ENCODE data around the gene TIE1. TPM values are rescaled to one million over a fixed set of nuclear protein-coding genes. Genes with fewer than 3 reads are reported as not detected.

The TIE1 gene
- polyA plus RNA-seq, 4 donors = 0.45 to 27.3 (median 6.2) TPM

DNA sequence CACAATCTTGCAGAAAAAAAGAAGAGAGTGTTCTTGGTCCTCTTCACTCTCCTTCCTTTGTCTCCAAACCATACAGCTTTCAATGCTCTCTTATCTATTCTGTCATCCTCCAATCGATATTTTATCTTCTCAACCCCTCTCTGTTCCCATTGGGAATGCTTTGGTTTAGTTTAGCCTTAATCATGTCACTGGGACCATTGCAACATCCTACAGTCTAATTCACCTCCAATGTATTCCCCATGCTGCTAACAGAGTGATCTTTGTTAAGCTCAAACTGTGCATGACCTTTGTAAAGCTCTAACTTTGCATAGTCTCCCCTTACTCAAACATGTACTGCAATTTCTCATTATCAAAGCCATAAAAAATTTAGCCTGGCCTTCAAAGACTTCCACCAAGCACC lies 39.8 kb downstream of the TIE1 start:
- Histone ChIP-seq H3K4me1 (ENCODE audit: control insufficient read depth in 3 of 3, insufficient read depth in 2 of 3, low read depth in 1 of 3, low read length in 2 of 3) (peaks cover 0 to 26% (median 3%) of the 10 kb centered on the region in 3 donors), H3K9me3 (ENCODE audit: control insufficient read depth in 2 of 2, insufficient read depth in 1 of 2, low read depth in 1 of 2, low read length in 1 of 2) (no peaks in the 10 kb centered on the region), H3K27ac (ENCODE audit: low read depth in 1 of 3, low read length in 2 of 3) (no peak overlapping the region), H3K36me3 (ENCODE audit: control insufficient read depth in 3 of 3, insufficient read depth in 2 of 3, low read depth in 1 of 3, low read length in 3 of 3) (no peaks in the 10 kb centered on the region), H3K27me3 (ENCODE audit: control insufficient read depth in 3 of 3, insufficient read depth in 3 of 3, low read length in 3 of 3) (no peaks in the 10 kb centered on the region), H3K4me3 (ENCODE audit: low read depth in 1 of 3, low read length in 3 of 3) (no peak overlapping the region)
- DNase-seq (no peak), FAIRE-seq (no peak)
- 4 to 58% (median 27%) methylated on average over 1 of the region's 1 CpG for WGBS, 3 donors

DNA sequence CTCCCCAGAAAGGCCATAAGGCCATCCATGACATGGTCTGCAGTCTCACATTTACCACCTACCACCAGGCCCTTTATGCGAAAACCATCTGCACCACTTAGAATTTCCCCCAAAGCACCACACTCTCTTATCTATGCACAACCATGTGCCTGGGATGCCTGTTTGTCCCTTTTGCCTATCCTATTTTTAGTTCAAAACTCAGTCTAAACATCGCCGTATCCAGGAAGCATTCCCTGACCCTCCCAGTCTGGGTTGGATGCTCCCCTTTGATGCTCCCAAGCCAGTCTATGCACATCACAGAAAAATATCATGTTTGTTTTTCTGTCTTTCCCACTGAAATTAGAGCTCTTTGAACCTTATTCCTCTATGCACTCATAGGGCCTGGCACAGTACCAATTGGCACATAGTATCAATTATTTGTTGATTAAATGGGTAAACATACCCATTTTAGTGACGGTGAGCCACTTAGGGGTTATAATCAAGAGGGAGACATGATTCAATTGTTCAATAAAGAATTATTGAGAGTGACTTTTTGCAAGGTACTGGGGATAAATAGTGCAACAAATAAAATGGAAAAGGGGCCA lies 43.6 kb downstream of the TIE1 start:
- Histone ChIP-seq H3K27me3 (ENCODE audit: control insufficient read depth in 3 of 3, insufficient read depth in 3 of 3, low read length in 3 of 3) (no peaks in the 10 kb centered on the region), H3K27ac (ENCODE audit: low read depth in 1 of 3, low read length in 2 of 3) (peak overlapping the region in 1 of 3 donors; percentile 64), H3K4me1 (ENCODE audit: control insufficient read depth in 3 of 3, insufficient read depth in 2 of 3, low read depth in 1 of 3, low read length in 2 of 3) (peaks cover 0 to 34% (median 3%) of the 10 kb centered on the region in 3 donors), H3K4me3 (ENCODE audit: low read depth in 1 of 3, low read length in 3 of 3) (no peak overlapping the region), H3K9me3 (ENCODE audit: control insufficient read depth in 2 of 2, insufficient read depth in 1 of 2, low read depth in 1 of 2, low read length in 1 of 2) (no peaks in the 10 kb centered on the region), H3K36me3 (ENCODE audit: control insufficient read depth in 3 of 3, insufficient read depth in 2 of 3, low read depth in 1 of 3, low read length in 3 of 3) (no peaks in the 10 kb centered on the region)
- WGBS, 3 donors = 40 to 53% (median 44%) methylated on average over 4 of the region's 4 CpGs
- FAIRE-seq (no peak), DNase-seq (peak in 1 of 2 donors; percentile 37)

DNA sequence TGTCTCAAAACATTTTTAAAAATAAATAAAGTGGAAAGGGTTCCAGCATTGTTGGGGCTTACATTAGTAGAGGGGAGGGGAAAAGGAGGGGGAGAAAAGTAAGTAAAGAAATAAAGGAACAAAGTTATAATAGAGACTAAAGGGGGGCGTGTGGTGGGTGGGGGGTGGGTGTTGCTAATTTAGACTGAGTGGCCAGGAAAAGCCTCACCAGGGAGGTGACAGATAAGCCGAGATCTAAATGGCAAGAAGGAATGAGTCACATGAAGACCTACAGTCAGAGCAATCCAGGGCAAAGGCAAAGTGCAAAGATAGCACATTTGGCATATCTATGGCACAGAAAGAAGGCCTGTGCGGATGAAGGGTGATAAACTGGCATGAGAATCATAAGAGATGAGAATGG lies 44.3 kb downstream of the TIE1 start:
- H3K9me3 ChIP-seq (ENCODE audit: control insufficient read depth in 2 of 2, insufficient read depth in 1 of 2, low read depth in 1 of 2, low read length in 1 of 2) = no peaks in the 10 kb centered on the region
- H3K4me3 ChIP-seq (ENCODE audit: low read depth in 1 of 3, low read length in 3 of 3) = no peak overlapping the region
- 10 to 40% (median 28%) methylated on average over 3 of the region's 3 CpGs for WGBS, 3 donors
- peaks cover 0 to 40% (median 3%) of the 10 kb centered on the region in 3 donors for H3K4me1 ChIP-seq (ENCODE audit: control insufficient read depth in 3 of 3, insufficient read depth in 2 of 3, low read depth in 1 of 3, low read length in 2 of 3)
- peak; percentile 81 to 95 for DNase-seq
- FAIRE-seq = no peak
- no peaks in the 10 kb centered on the region for H3K27me3 ChIP-seq (ENCODE audit: control insufficient read depth in 3 of 3, insufficient read depth in 3 of 3, low read length in 3 of 3)
- H3K36me3 ChIP-seq (ENCODE audit: control insufficient read depth in 3 of 3, insufficient read depth in 2 of 3, low read depth in 1 of 3, low read length in 3 of 3) = no peaks in the 10 kb centered on the region
- peak overlapping the region; percentile 53 to 74 (median 64) for H3K27ac ChIP-seq (ENCODE audit: low read depth in 1 of 3, low read length in 2 of 3)

GRCh38 chr1:43346636-43347035 lies 45.9 kb downstream of the TIE1 start:
- Histone ChIP-seq H3K27me3 (ENCODE audit: control insufficient read depth in 3 of 3, insufficient read depth in 3 of 3, low read length in 3 of 3) (no peaks in the 10 kb centered on the region), H3K27ac (ENCODE audit: low read depth in 1 of 3, low read length in 2 of 3) (no peak overlapping the region), H3K4me1 (ENCODE audit: control insufficient read depth in 3 of 3, insufficient read depth in 2 of 3, low read depth in 1 of 3, low read length in 2 of 3) (peaks cover 0 to 31% (median 3%) of the 10 kb centered on the region in 3 donors), H3K9me3 (ENCODE audit: control insufficient read depth in 2 of 2, insufficient read depth in 1 of 2, low read depth in 1 of 2, low read length in 1 of 2) (no peaks in the 10 kb centered on the region), H3K36me3 (ENCODE audit: control insufficient read depth in 3 of 3, insufficient read depth in 2 of 3, low read depth in 1 of 3, low read length in 3 of 3) (no peaks in the 10 kb centered on the region), H3K4me3 (ENCODE audit: low read depth in 1 of 3, low read length in 3 of 3) (no peak overlapping the region)
- DNase-seq (no peak), FAIRE-seq (no peak)
- 87 to 95% (median 90%) methylated on average over 5 of the region's 5 CpGs for WGBS, 3 donors

- Histone ChIP-seq H3K27me3 (ENCODE audit: control insufficient read depth in 3 of 3, insufficient read depth in 3 of 3, low read length in 3 of 3) (no peaks in the 10 kb centered on the region), H3K36me3 (ENCODE audit: control insufficient read depth in 3 of 3, insufficient read depth in 2 of 3, low read depth in 1 of 3, low read length in 3 of 3) (no peaks in the 10 kb centered on the region), H3K4me3 (ENCODE audit: low read depth in 1 of 3, low read length in 3 of 3) (peak overlapping the region in 2 of 3 donors; percentile 54), H3K9me3 (ENCODE audit: control insufficient read depth in 2 of 2, insufficient read depth in 1 of 2, low read depth in 1 of 2, low read length in 1 of 2) (no peaks in the 10 kb centered on the region), H3K4me1 (ENCODE audit: control insufficient read depth in 3 of 3, insufficient read depth in 2 of 3, low read depth in 1 of 3, low read length in 2 of 3) (peaks cover 0 to 31% (median 3%) of the 10 kb centered on the region in 3 donors), H3K27ac (ENCODE audit: low read depth in 1 of 3, low read length in 2 of 3) (peak overlapping the region; percentile 96 to 97 (median 97))
- peak in 1 of 2 donors; percentile 52 for DNase-seq
- FAIRE-seq = no peak
- WGBS, 3 donors = 20 to 36% (median 27%) methylated on average over 22 of the region's 22 CpGs
Observed at GRCh38 chr1:43348343-43348808, 47.6 kb downstream of the TIE1 start.

- H3K4me3 ChIP-seq (ENCODE audit: low read depth in 1 of 3, low read length in 3 of 3) = peak overlapping the region; percentile 28 to 58 (median 54)
- H3K4me1 ChIP-seq (ENCODE audit: control insufficient read depth in 3 of 3, insufficient read depth in 2 of 3, low read depth in 1 of 3, low read length in 2 of 3) = peaks cover 0 to 30% (median 3%) of the 10 kb centered on the region in 3 donors
- H3K27ac ChIP-seq (ENCODE audit: low read depth in 1 of 3, low read length in 2 of 3) = peak overlapping the region; percentile 96 to 97 (median 97)
- H3K36me3 ChIP-seq (ENCODE audit: control insufficient read depth in 3 of 3, insufficient read depth in 2 of 3, low read depth in 1 of 3, low read length in 3 of 3) = no peaks in the 10 kb centered on the region
- 8 to 27% (median 19%) methylated on average over 49 to 72 of the region's 72 CpGs for WGBS, 3 donors
- FAIRE-seq = no peak
- H3K27me3 ChIP-seq (ENCODE audit: control insufficient read depth in 3 of 3, insufficient read depth in 3 of 3, low read length in 3 of 3) = no peaks in the 10 kb centered on the region
- H3K9me3 ChIP-seq (ENCODE audit: control insufficient read depth in 2 of 2, insufficient read depth in 1 of 2, low read depth in 1 of 2, low read length in 1 of 2) = no peaks in the 10 kb centered on the region
- peak; percentile 93 to 96 for DNase-seq
Observed at GRCh38 chr1:43348809-43349593, 48.2 kb downstream of the TIE1 start.

DNA sequence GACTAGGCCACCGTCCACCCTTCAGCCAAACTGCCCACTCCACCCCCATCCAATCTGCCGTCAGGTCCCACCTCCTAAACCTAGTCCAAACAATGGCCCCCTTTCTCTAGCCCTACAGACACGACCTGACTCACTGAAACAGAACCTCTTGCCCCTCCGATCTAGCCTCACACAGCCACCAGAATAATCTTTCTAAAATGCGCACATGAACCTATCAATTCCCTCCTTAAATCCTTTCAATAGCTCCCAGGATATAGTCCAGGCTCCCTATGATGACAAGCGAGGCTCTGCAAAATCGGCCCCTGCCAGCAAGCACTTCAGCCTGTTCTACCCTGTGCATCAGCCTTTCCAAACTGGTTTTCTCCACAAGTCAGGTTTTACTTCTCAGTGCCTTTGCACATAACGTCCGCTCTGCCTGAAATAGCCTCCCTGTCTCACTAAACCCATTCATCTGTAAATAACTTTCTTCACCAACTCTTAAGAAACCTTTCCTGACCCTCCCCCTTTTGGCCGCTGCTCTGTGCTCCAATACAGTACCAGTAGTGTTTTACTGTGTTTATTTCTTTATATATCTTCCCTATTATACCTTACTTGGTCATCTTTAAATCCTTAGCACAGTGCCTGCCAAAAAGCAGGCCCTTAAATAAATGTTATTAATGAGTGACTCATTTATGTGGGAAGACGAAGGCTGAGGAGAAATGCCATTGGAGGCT lies 49.0 kb downstream of the TIE1 start:
- DNase-seq (no peak), FAIRE-seq (no peak)
- Histone ChIP-seq H3K4me1 (ENCODE audit: control insufficient read depth in 3 of 3, insufficient read depth in 2 of 3, low read depth in 1 of 3, low read length in 2 of 3) (peaks cover 0 to 22% (median 0%) of the 10 kb centered on the region in 3 donors), H3K4me3 (ENCODE audit: low read depth in 1 of 3, low read length in 3 of 3) (peak overlapping the region in 2 of 3 donors; percentile 54 to 58), H3K9me3 (ENCODE audit: control insufficient read depth in 2 of 2, insufficient read depth in 1 of 2, low read depth in 1 of 2, low read length in 1 of 2) (no peaks in the 10 kb centered on the region), H3K36me3 (ENCODE audit: control insufficient read depth in 3 of 3, insufficient read depth in 2 of 3, low read depth in 1 of 3, low read length in 3 of 3) (no peaks in the 10 kb centered on the region), H3K27me3 (ENCODE audit: control insufficient read depth in 3 of 3, insufficient read depth in 3 of 3, low read length in 3 of 3) (no peaks in the 10 kb centered on the region), H3K27ac (ENCODE audit: low read depth in 1 of 3, low read length in 2 of 3) (peak overlapping the region; percentile 96 to 97 (median 97))
- WGBS, 3 donors = 30 to 51% (median 43%) methylated on average over 11 of the region's 11 CpGs

GRCh38 chr1:43350976-43351375 lies 50.2 kb downstream of the TIE1 start:
- no peak for FAIRE-seq
- Histone ChIP-seq H3K9me3 (ENCODE audit: control insufficient read depth in 2 of 2, insufficient read depth in 1 of 2, low read depth in 1 of 2, low read length in 1 of 2) (no peaks in the 10 kb centered on the region), H3K36me3 (ENCODE audit: control insufficient read depth in 3 of 3, insufficient read depth in 2 of 3, low read depth in 1 of 3, low read length in 3 of 3) (no peaks in the 10 kb centered on the region), H3K27ac (ENCODE audit: low read depth in 1 of 3, low read length in 2 of 3) (no peak overlapping the region), H3K4me1 (ENCODE audit: control insufficient read depth in 3 of 3, insufficient read depth in 2 of 3, low read depth in 1 of 3, low read length in 2 of 3) (peaks cover 0 to 12% (median 0%) of the 10 kb centered on the region in 3 donors), H3K4me3 (ENCODE audit: low read depth in 1 of 3, low read length in 3 of 3) (no peak overlapping the region), H3K27me3 (ENCODE audit: control insufficient read depth in 3 of 3, insufficient read depth in 3 of 3, low read length in 3 of 3) (no peaks in the 10 kb centered on the region)
- DNase-seq = no peak
- 88 to 92% (median 90%) methylated on average over 1 of the region's 1 CpG for WGBS, 3 donors

Measured in small intestine (tissue), 7 donors.